Measurements from ENCODE around the gene PPP2R2C.

PPP2R2C gene

DNA sequence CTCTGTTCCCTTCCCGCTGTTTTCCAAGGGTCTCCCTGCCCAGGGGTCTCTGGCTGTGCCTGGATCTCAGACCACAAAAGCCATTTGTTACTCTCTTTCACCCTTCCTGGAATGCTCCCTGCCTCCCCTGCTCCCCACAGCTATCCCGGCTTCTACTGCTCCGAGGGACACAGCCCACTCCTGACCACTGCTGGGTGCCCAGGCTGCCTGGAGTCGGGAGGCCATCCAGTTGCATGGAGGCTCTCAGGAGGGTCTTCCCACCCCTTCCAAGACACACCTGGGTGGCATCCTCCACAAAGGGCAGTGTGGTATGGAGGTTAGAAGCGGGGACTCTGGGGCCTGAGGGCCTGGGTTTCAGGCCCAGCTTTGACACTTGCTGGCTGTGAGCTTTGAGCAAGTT lies 101.1 kb downstream of the PPP2R2C start:
- no peak overlapping the region for H3K14ac ChIP-seq (ENCODE audit: low read length in 2 of 2)
- no peak overlapping the region for H3K9ac ChIP-seq (ENCODE audit: low read length)
- no peak overlapping the region for H2AK5ac ChIP-seq (ENCODE audit: low read length, severe bottlenecking)
- 70% methylated on average over 5 of the region's 5 CpGs for WGBS
- no peak overlapping the region for H3K27ac ChIP-seq (ENCODE audit: low read length, poor library complexity, severe bottlenecking)
- H3K23ac ChIP-seq (ENCODE audit: low read length in 2 of 2), result no peak overlapping the region
- no peak for DNase-seq
- no peak overlapping the region for H2BK120ac ChIP-seq (ENCODE audit: low read depth, low read length)
- no peak overlapping the region for H3K4me3 ChIP-seq (ENCODE audit: insufficient read depth in 1 of 2, low read depth in 1 of 2, low read length in 2 of 2)
- no peak overlapping the region for H3K18ac ChIP-seq (ENCODE audit: low read depth in 1 of 2, low read length in 2 of 2)
- H4K91ac ChIP-seq (ENCODE audit: low read length), result no peak overlapping the region
- H3K27me3 ChIP-seq (ENCODE audit: control insufficient read depth in 1 of 2, insufficient read depth in 1 of 2, low read length in 2 of 2), result peaks cover 31 to 54% of the 10 kb centered on the region in 2 experiments
- H3K4me1 ChIP-seq (ENCODE audit: control insufficient read depth, insufficient read depth, low read depth, low read length), result no peaks in the 10 kb centered on the region
- H3K4ac ChIP-seq (ENCODE audit: low read depth in 1 of 2, low read length in 2 of 2), result no peak overlapping the region
- H2BK12ac ChIP-seq (ENCODE audit: low read length in 2 of 2), result no peak overlapping the region
- no peak overlapping the region for H4K8ac ChIP-seq (ENCODE audit: low read length)
- H3K36me3 ChIP-seq (ENCODE audit: control insufficient read depth in 1 of 2, insufficient read depth in 2 of 2, low read depth in 1 of 2, low read length in 2 of 2), result no peaks in the 10 kb centered on the region
- no peak overlapping the region for H2BK5ac ChIP-seq (ENCODE audit: low read depth, low read length, poor library complexity, severe bottlenecking)
- no peaks in the 10 kb centered on the region for H3K79me1 ChIP-seq (replicated peaks; ENCODE audit: low read length, poor library complexity, severe bottlenecking)
- no peaks in the 10 kb centered on the region for H3K9me3 ChIP-seq (ENCODE audit: control insufficient read depth, low read length)
- H3K4me2 ChIP-seq (ENCODE audit: low read length, poor library complexity, severe bottlenecking), result no peak overlapping the region
- no peak overlapping the region for H2AFZ ChIP-seq (ENCODE audit: low read depth, low read length)
- no peak overlapping the region for H2BK15ac ChIP-seq (ENCODE audit: low read depth, poor library complexity, severe bottlenecking)

DNA sequence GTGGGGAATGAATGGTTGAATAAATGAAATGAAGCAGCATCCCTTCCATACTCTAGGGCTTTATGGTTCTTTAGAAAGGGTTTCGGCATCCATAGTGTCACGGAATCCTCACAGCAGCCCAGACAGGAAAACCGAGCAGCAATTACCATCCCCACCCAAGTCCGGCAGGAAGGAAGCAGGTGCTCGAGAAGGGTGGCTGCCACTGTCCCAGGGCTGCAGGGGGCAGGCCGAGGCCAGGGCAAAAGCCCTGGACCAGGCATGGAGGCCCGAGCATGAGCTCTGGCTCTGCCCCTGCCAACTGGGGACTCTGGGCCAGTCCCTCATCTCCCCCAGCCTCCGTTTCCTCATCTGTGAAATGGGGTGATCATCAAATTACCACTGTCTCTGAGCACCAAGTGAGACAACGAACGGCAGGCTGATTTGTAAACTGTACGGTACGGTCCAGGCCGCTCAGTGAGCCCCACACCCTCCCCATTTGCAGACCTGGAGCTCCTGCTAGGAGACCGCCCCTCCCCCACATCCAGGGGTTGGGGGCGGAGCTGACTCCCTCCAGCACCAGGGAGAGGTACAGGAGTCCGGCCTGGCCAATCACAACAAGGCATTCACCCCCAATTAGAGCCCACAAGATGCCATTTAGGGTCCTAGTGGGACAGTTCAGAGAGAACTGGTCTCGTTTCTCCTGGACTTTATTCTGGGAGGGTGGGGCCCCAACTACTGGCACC lies 102.3 kb downstream of the PPP2R2C start:
- Histone ChIP-seq H2BK5ac (ENCODE audit: low read depth, low read length, poor library complexity, severe bottlenecking) (no peak overlapping the region), H2BK12ac (ENCODE audit: low read length in 2 of 2) (no peak overlapping the region), H3K9ac (ENCODE audit: low read length) (no peak overlapping the region), H3K79me1 (replicated peaks; ENCODE audit: low read length, poor library complexity, severe bottlenecking) (no peaks in the 10 kb centered on the region), H3K23ac (ENCODE audit: low read length in 2 of 2) (no peak overlapping the region), H4K91ac (ENCODE audit: low read length) (no peak overlapping the region), H3K4me3 (ENCODE audit: insufficient read depth in 1 of 2, low read depth in 1 of 2, low read length in 2 of 2) (no peak overlapping the region), H3K27ac (ENCODE audit: low read length, poor library complexity, severe bottlenecking) (no peak overlapping the region), H3K36me3 (ENCODE audit: control insufficient read depth in 1 of 2, insufficient read depth in 2 of 2, low read depth in 1 of 2, low read length in 2 of 2) (no peaks in the 10 kb centered on the region), H2AK5ac (ENCODE audit: low read length, severe bottlenecking) (no peak overlapping the region), H3K4ac (ENCODE audit: low read depth in 1 of 2, low read length in 2 of 2) (no peak overlapping the region), H2BK120ac (ENCODE audit: low read depth, low read length) (no peak overlapping the region), H3K9me3 (ENCODE audit: control insufficient read depth, low read length) (no peaks in the 10 kb centered on the region), H3K4me2 (ENCODE audit: low read length, poor library complexity, severe bottlenecking) (no peak overlapping the region), H3K4me1 (ENCODE audit: control insufficient read depth, insufficient read depth, low read depth, low read length) (no peaks in the 10 kb centered on the region), H2AFZ (ENCODE audit: low read depth, low read length) (no peak overlapping the region), H2BK15ac (ENCODE audit: low read depth, poor library complexity, severe bottlenecking) (no peak overlapping the region), H4K8ac (ENCODE audit: low read length) (no peak overlapping the region), H3K18ac (ENCODE audit: low read depth in 1 of 2, low read length in 2 of 2) (no peak overlapping the region), H3K27me3 (ENCODE audit: control insufficient read depth in 1 of 2, insufficient read depth in 1 of 2, low read length in 2 of 2) (peaks cover 31 to 55% of the 10 kb centered on the region in 2 experiments), H3K14ac (ENCODE audit: low read length in 2 of 2) (no peak overlapping the region)
- WGBS, result 68% methylated on average over 16 of the region's 17 CpGs
- no peak for DNase-seq

DNA sequence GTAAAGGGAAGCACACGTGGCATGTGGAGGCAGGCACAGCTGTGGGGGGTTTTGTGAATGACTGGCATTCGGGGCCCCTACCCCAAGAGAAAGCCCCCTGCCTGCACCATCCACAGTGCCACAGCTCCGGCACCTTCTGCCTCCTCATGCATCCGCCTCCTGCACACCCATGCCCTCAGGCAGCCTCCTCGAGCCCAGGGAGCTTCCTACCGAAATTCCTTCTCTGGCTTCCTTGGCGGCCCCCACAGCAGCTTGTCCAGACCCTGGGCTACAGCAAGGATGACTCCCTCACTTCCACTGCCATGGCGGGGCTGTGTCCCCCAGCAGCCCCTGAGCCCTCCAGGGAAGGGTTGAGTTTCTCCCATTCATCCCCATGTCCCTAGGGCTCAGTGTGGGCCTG lies 102.9 kb downstream of the PPP2R2C start:
- H2BK15ac ChIP-seq (ENCODE audit: low read depth, poor library complexity, severe bottlenecking), result no peak overlapping the region
- H3K9ac ChIP-seq (ENCODE audit: low read length), result no peak overlapping the region
- H3K27ac ChIP-seq (ENCODE audit: low read length, poor library complexity, severe bottlenecking), result no peak overlapping the region

GRCh38 chr4:6369035-6369434 lies 103.4 kb downstream of the PPP2R2C start:
- 72% methylated on average over 7 of the region's 8 CpGs for WGBS
- Histone ChIP-seq H3K14ac (ENCODE audit: low read length in 2 of 2) (no peak overlapping the region), H3K27ac (ENCODE audit: low read length, poor library complexity, severe bottlenecking) (no peak overlapping the region), H3K4me2 (ENCODE audit: low read length, poor library complexity, severe bottlenecking) (no peak overlapping the region), H2BK15ac (ENCODE audit: low read depth, poor library complexity, severe bottlenecking) (no peak overlapping the region), H3K27me3 (ENCODE audit: control insufficient read depth in 1 of 2, insufficient read depth in 1 of 2, low read length in 2 of 2) (peaks cover 31 to 59% of the 10 kb centered on the region in 2 experiments), H3K79me1 (replicated peaks; ENCODE audit: low read length, poor library complexity, severe bottlenecking) (no peaks in the 10 kb centered on the region), H4K8ac (ENCODE audit: low read length) (no peak overlapping the region), H4K91ac (ENCODE audit: low read length) (no peak overlapping the region), H3K4ac (ENCODE audit: low read depth in 1 of 2, low read length in 2 of 2) (no peak overlapping the region), H3K9ac (ENCODE audit: low read length) (no peak overlapping the region), H2BK12ac (ENCODE audit: low read length in 2 of 2) (no peak overlapping the region), H2AK5ac (ENCODE audit: low read length, severe bottlenecking) (no peak overlapping the region), H3K9me3 (ENCODE audit: control insufficient read depth, low read length) (peaks cover under 1% of the 10 kb centered on the region), H3K4me1 (ENCODE audit: control insufficient read depth, insufficient read depth, low read depth, low read length) (no peaks in the 10 kb centered on the region), H2BK5ac (ENCODE audit: low read depth, low read length, poor library complexity, severe bottlenecking) (no peak overlapping the region), H3K4me3 (ENCODE audit: insufficient read depth in 1 of 2, low read depth in 1 of 2, low read length in 2 of 2) (no peak overlapping the region), H2BK120ac (ENCODE audit: low read depth, low read length) (no peak overlapping the region), H3K18ac (ENCODE audit: low read depth in 1 of 2, low read length in 2 of 2) (no peak overlapping the region), H3K36me3 (ENCODE audit: control insufficient read depth in 1 of 2, insufficient read depth in 2 of 2, low read depth in 1 of 2, low read length in 2 of 2) (no peaks in the 10 kb centered on the region), H3K23ac (ENCODE audit: low read length in 2 of 2) (no peak overlapping the region), H2AFZ (ENCODE audit: low read depth, low read length) (no peak overlapping the region)
- no peak for DNase-seq

More for the DNA sequence above, 102.9 kb downstream of the PPP2R2C start:
- Histone ChIP-seq H4K91ac (ENCODE audit: low read length) (no peak overlapping the region), H4K8ac (ENCODE audit: low read length) (no peak overlapping the region), H3K18ac (ENCODE audit: low read depth in 1 of 2, low read length in 2 of 2) (no peak overlapping the region), H3K79me1 (replicated peaks; ENCODE audit: low read length, poor library complexity, severe bottlenecking) (no peaks in the 10 kb centered on the region), H2BK5ac (ENCODE audit: low read depth, low read length, poor library complexity, severe bottlenecking) (no peak overlapping the region), H3K4me3 (ENCODE audit: insufficient read depth in 1 of 2, low read depth in 1 of 2, low read length in 2 of 2) (no peak overlapping the region), H3K9me3 (ENCODE audit: control insufficient read depth, low read length) (no peaks in the 10 kb centered on the region), H3K36me3 (ENCODE audit: control insufficient read depth in 1 of 2, insufficient read depth in 2 of 2, low read depth in 1 of 2, low read length in 2 of 2) (no peaks in the 10 kb centered on the region), H2AFZ (ENCODE audit: low read depth, low read length) (no peak overlapping the region), H2AK5ac (ENCODE audit: low read length, severe bottlenecking) (no peak overlapping the region), H3K4ac (ENCODE audit: low read depth in 1 of 2, low read length in 2 of 2) (no peak overlapping the region), H2BK120ac (ENCODE audit: low read depth, low read length) (no peak overlapping the region), H3K4me2 (ENCODE audit: low read length, poor library complexity, severe bottlenecking) (no peak overlapping the region), H3K23ac (ENCODE audit: low read length in 2 of 2) (no peak overlapping the region), H3K4me1 (ENCODE audit: control insufficient read depth, insufficient read depth, low read depth, low read length) (no peaks in the 10 kb centered on the region), H3K27me3 (ENCODE audit: control insufficient read depth in 1 of 2, insufficient read depth in 1 of 2, low read length in 2 of 2) (peaks cover 31 to 58% of the 10 kb centered on the region in 2 experiments), H3K14ac (ENCODE audit: low read length in 2 of 2) (no peak overlapping the region), H2BK12ac (ENCODE audit: low read length in 2 of 2) (no peak overlapping the region)
- WGBS, result 64% methylated on average over 8 of the region's 8 CpGs
- DNase-seq, result no peak
